DND-41 (cell line): ENCODE measurements around the gene MED29.

Experiments
- CTCF ChIP-seq: IDR thresholded peaks from 2 replicates; pipeline ENCODE4 v1.5.1; 2012; ENCODE audit warnings: borderline replicate concordance, low read length, moderate library complexity, mild to moderate bottlenecking; ENCODE audit not compliant: poor library complexity, severe bottlenecking; ENCODE audit errors: extremely low read depth
- EZH2 ChIP-seq: IDR thresholded peaks from 3 replicates; pipeline ENCODE4 v1.6.1; 2012; ENCODE audit warnings: borderline replicate concordance, low read depth, mild to moderate bottlenecking, moderate library complexity, low read length, inconsistent platforms; ENCODE audit not compliant: severe bottlenecking

DNA sequence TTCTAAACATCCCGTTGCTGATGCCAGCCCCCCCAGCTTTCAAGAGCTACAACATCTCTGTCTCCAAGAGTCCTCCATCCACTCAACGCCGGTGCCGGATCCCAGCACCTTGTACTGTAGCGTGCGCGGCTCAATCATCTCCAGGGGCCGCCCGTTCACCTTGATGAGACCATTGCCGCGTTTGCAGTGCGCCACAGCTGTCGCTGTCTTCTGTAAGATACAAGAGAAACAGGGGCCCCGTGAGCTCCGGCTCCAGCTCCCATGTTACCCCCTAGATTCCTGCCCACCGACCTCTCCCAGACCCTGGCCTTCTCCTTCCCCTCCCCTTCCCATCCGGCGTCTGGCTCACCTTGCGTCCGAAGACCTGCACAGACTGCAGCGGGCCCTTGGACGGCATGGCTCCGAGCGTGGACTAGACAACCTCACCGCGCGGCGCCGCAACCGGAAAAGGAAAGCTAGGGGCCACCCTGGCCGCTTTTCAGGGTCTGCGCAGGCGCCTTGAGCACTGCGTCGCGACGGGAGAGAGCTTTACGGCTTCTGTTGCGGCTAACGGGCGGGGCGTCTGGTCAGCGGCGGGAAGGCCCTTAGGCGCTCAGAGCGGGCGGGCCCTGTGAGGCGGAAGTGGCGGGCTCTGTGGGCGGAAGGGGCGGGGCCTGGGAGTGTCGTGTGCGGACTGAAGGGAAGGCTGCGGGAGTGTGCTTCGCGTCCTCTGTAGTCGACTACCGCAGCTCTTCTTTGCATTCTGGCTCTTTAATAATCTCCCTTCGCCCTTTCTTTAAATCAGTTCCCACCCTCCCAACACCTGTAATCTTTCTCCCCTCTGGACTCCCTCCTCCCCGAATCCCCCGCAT is 44.5 kb downstream of the MED29 start, which contains the start of gene RPS16:
- TF ChIP-seq CTCF: peak; percentile 1
- TF ChIP-seq EZH2: no peak
